Neural cell (in vitro differentiated cells): ENCODE data around the gene DNAJB4. TPM values are rescaled to one million over a fixed set of nuclear protein-coding genes. Genes with fewer than 3 reads are reported as not detected.

ENCODE experiments used
- H2AFZ ChIP-seq: fragments of 200-600, 300-800 bp; sonication (generic), shearing (Covaris generic); 2 replicates; pipeline ENCODE4 v1.6.0; 2014; ENCODE audit warnings: low read depth, mild to moderate bottlenecking, antibody characterized with exemption, low read length, moderate library complexity
- H3F3A ChIP-seq: fragments of 200-600 bp; shearing (Covaris generic); 2 replicates; pipeline ENCODE4 v1.6.1; 2016; ENCODE audit warnings: mild to moderate bottlenecking, moderate library complexity, mixed read lengths, antibody characterized with exemption, low read length; ENCODE audit not compliant: insufficient read depth, poor library complexity, severe bottlenecking
- H3K27ac ChIP-seq: fragments of 200-600, 300-800 bp; sonication (generic), shearing (Covaris generic); 2 replicates; pipeline ENCODE4 v1.5.1; 2014; ENCODE audit warnings: mild to moderate bottlenecking, low read length, moderate library complexity
- H3K27me3 ChIP-seq: fragments of 300-800, 200-600 bp; sonication (generic), shearing (Covaris generic); 2 replicates; pipeline ENCODE4 v1.6.0; 2014; ENCODE audit warnings: mild to moderate bottlenecking, low read depth, low read length, moderate library complexity; ENCODE audit not compliant: insufficient read depth
- H3K36me3 ChIP-seq: fragments of 300-800, 200-600 bp; sonication (generic), shearing (Covaris generic); 2 replicates; pipeline ENCODE4 v1.5.1; 2014; ENCODE audit warnings: mild to moderate bottlenecking, antibody characterized with exemption, low read length, moderate library complexity; ENCODE audit not compliant: insufficient read depth
- H3K4me2 ChIP-seq: fragments of 300-800, 200-600 bp; sonication (generic), shearing (Covaris generic); 2 replicates; pipeline ENCODE4 v1.6.0; 2014; ENCODE audit warnings: mild to moderate bottlenecking, low read length
- H3K4me3 ChIP-seq: fragments of 300-800, 200-600 bp; sonication (generic), shearing (Covaris generic); 2 replicates; pipeline ENCODE4 v1.5.1; 2014; ENCODE audit warnings: mild to moderate bottlenecking, low read length, moderate library complexity
- H3K79me2 ChIP-seq: fragments of 200-600 bp; shearing (Covaris generic); replicated peaks from 2 replicates; pipeline ENCODE4 v1.6.0; 2014; ENCODE audit warnings: mild to moderate bottlenecking, low read length, moderate library complexity; ENCODE audit not compliant: insufficient read depth
- H3K9ac ChIP-seq: fragments of 300-800, 200-600 bp; sonication (generic), shearing (Covaris generic); 2 replicates; pipeline ENCODE4 v1.6.1; 2016; ENCODE audit warnings: mild to moderate bottlenecking, low read length, mixed read lengths
- H3K9me2 ChIP-seq: fragments of 200-600 bp; shearing (Covaris generic); 2 replicates; pipeline ENCODE4 v1.6.1; 2016; ENCODE audit warnings: mild to moderate bottlenecking, low read length, mixed read lengths; ENCODE audit not compliant: insufficient read depth
- H3K9me3 ChIP-seq: fragments of 200-600, 300-800 bp; sonication (generic), shearing (Covaris generic); 2 replicates; pipeline ENCODE4 v1.6.1; 2016; ENCODE audit warnings: mild to moderate bottlenecking, mixed run types, low read length, moderate library complexity, mixed read lengths
- H4K20me1 ChIP-seq: fragments of 200-600 bp; shearing (Covaris generic); 2 replicates; pipeline ENCODE4 v1.6.1; 2016; ENCODE audit warnings: mild to moderate bottlenecking, mixed run types; ENCODE audit not compliant: insufficient read depth
- CTCF ChIP-seq: fragments of 450-650 bp; IDR thresholded peaks from 2 replicates; pipeline ENCODE4 v1.5.1; 2014; ENCODE audit warnings: antibody characterized with exemption, mild to moderate bottlenecking, moderate library complexity; ENCODE audit not compliant: poor library complexity, severe bottlenecking
- EP300 ChIP-seq: fragments of 450-650 bp; conservative IDR thresholded peaks from 2 replicates; pipeline ENCODE4 v1.6.1; 2014; ENCODE audit warnings: antibody characterized with exemption, mild to moderate bottlenecking, moderate library complexity; ENCODE audit not compliant: poor library complexity, severe bottlenecking
- MXI1 ChIP-seq: fragments of 450-650 bp; conservative IDR thresholded peaks from 2 replicates; pipeline ENCODE4 v1.6.1; 2014; ENCODE audit warnings: antibody characterized with exemption, mild to moderate bottlenecking; ENCODE audit not compliant: poor library complexity, severe bottlenecking
- POLR2AphosphoS5 ChIP-seq: IDR thresholded peaks from 2 replicates; pipeline ENCODE4 v1.6.1; 2012
- RAD21 ChIP-seq: fragments of 450-650 bp; conservative IDR thresholded peaks from 2 replicates; pipeline ENCODE4 v1.6.1; 2014; ENCODE audit warnings: antibody characterized with exemption, mild to moderate bottlenecking, moderate library complexity
- SMC3 ChIP-seq: fragments of 450-650 bp; conservative IDR thresholded peaks from 2 replicates; pipeline ENCODE4 v1.6.1; 2014; ENCODE audit warnings: antibody characterized with exemption, mild to moderate bottlenecking, moderate library complexity; ENCODE audit not compliant: poor library complexity
- TAF1 ChIP-seq: IDR thresholded peaks from 2 replicates; pipeline ENCODE4 v1.6.1; 2012; ENCODE audit warnings: low read depth
- polyA plus RNA-seq: library from polyadenylated mRNA; depleted of rRNA; stranded (reverse); fragments of >200 nt; gene quantifications from 2 replicates; pipeline ENCODE4 v1.2.3, GENCODE V29; 2014
- TF ChIP-seq, protein P1 (sequence below): IDR thresholded peaks from 2 replicates; pipeline ENCODE4 v1.6.1; 2012; ENCODE audit warnings: borderline replicate concordance

DNAJB4 gene
- polyA plus RNA-seq, 1 donor from 2014 or later: 42.2 TPM

DNA sequence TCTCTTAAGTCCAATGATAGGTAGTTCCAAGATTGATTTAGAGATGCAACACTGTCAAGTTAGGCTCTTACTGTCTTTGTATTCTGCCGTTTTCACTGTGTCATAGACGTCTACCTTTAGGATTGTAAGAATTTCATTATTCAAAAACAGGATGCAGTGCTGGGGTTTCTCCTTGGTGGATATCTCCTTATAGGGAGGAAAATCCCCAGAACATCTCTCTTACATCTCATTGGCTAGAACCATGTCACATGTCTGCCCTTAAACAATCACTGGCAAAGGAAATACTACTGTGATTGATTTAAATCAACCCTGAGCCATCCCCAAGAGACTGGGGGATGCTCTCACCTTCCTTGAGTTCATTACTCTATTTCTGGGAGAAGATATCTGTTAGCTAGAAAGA lies 15.0 kb upstream of the DNAJB4 start:
- no peaks in the 10 kb centered on the region for H3K9me3 ChIP-seq
- TF ChIP-seq MXI1 (no peak), RAD21 (no peak), SMC3 (no peak), EP300 (no peak), CTCF (no peak), TAF1 (no peak)
- TF ChIP-seq, protein P1, sequence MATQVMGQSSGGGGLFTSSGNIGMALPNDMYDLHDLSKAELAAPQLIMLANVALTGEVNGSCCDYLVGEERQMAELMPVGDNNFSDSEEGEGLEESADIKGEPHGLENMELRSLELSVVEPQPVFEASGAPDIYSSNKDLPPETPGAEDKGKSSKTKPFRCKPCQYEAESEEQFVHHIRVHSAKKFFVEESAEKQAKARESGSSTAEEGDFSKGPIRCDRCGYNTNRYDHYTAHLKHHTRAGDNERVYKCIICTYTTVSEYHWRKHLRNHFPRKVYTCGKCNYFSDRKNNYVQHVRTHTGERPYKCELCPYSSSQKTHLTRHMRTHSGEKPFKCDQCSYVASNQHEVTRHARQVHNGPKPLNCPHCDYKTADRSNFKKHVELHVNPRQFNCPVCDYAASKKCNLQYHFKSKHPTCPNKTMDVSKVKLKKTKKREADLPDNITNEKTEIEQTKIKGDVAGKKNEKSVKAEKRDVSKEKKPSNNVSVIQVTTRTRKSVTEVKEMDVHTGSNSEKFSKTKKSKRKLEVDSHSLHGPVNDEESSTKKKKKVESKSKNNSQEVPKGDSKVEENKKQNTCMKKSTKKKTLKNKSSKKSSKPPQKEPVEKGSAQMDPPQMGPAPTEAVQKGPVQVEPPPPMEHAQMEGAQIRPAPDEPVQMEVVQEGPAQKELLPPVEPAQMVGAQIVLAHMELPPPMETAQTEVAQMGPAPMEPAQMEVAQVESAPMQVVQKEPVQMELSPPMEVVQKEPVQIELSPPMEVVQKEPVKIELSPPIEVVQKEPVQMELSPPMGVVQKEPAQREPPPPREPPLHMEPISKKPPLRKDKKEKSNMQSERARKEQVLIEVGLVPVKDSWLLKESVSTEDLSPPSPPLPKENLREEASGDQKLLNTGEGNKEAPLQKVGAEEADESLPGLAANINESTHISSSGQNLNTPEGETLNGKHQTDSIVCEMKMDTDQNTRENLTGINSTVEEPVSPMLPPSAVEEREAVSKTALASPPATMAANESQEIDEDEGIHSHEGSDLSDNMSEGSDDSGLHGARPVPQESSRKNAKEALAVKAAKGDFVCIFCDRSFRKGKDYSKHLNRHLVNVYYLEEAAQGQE: no peak
- no peak overlapping the region for H3K4me2 ChIP-seq
- H2AFZ ChIP-seq: no peak overlapping the region
- peaks cover 51% of the 10 kb centered on the region for H3K79me2 ChIP-seq
- no peaks in the 10 kb centered on the region for H3K27me3 ChIP-seq
- H3K9ac ChIP-seq: no peak overlapping the region
- H3K27ac ChIP-seq: peak overlapping the region; percentile 38
- H3F3A ChIP-seq: no peaks in the 10 kb centered on the region
- H4K20me1 ChIP-seq: no peaks in the 10 kb centered on the region
- no peak overlapping the region for H3K4me3 ChIP-seq
- H3K9me2 ChIP-seq: no peaks in the 10 kb centered on the region
- H3K36me3 ChIP-seq: no peaks in the 10 kb centered on the region

- Histone ChIP-seq H3K79me2 (peaks cover 45% of the 10 kb centered on the region), H3K4me3 (no peak overlapping the region), H3F3A (no peaks in the 10 kb centered on the region), H3K9me3 (no peaks in the 10 kb centered on the region), H3K36me3 (no peaks in the 10 kb centered on the region), H2AFZ (no peak overlapping the region), H4K20me1 (no peaks in the 10 kb centered on the region), H3K9me2 (no peaks in the 10 kb centered on the region), H3K9ac (no peak overlapping the region), H3K27ac (no peak overlapping the region), H3K27me3 (no peaks in the 10 kb centered on the region), H3K4me2 (no peak overlapping the region)
- TF ChIP-seq TAF1 (no peak), POLR2AphosphoS5 (no peak), MXI1 (no peak)
These were observed 14.0 kb upstream of the DNAJB4 start for GRCh38 chr1:77990629-77991204.

DNA sequence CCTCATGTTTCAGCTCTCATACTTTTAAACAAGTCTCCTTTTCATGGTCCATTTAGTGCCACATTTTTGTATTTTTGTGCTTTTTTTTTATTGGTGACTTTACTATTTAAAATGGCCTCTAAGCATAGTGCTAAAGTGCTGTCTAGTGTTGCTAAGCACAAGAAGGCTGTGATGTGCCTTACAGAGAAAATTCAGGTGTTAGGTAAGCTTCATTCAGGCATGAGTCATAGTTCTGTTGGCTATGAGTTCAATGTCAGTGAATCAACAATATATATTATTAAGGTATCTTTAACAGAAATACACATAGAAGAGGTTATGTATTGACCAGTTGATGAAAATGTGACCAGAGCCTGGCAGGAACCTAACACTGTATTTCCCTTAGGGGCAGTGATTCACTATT lies 13.1 kb upstream of the DNAJB4 start:
- no peak overlapping the region for H2AFZ ChIP-seq
- H3K27ac ChIP-seq: no peak overlapping the region
- H3K9me2 ChIP-seq: no peaks in the 10 kb centered on the region
- H3K4me3 ChIP-seq: no peak overlapping the region
- no peaks in the 10 kb centered on the region for H3K27me3 ChIP-seq
- H3K9ac ChIP-seq: no peak overlapping the region
- no peaks in the 10 kb centered on the region for H3K9me3 ChIP-seq
- H3K79me2 ChIP-seq: peaks cover 35% of the 10 kb centered on the region
- H3K4me2 ChIP-seq: no peak overlapping the region
- no peak for TF ChIP-seq MXI1
- no peak for TF ChIP-seq POLR2AphosphoS5
- no peak for TF ChIP-seq TAF1
- TF ChIP-seq CTCF: no peak
- TF ChIP-seq, protein P1: no peak
- no peaks in the 10 kb centered on the region for H3F3A ChIP-seq
- no peaks in the 10 kb centered on the region for H4K20me1 ChIP-seq
- H3K36me3 ChIP-seq: no peaks in the 10 kb centered on the region
